GM08714 (cell line): ENCODE data around the gene ALKBH2.

Experiments used
- H3K4me3 ChIP-seq: fragments of 200-500 bp; sonication (Bioruptor generic); 2 replicates; pipeline ENCODE4 v1.5.1; 2014; ENCODE audit warnings: mild to moderate bottlenecking, low read length, inconsistent platforms
- ZNF274 ChIP-seq: IDR thresholded peaks from 2 replicates; pipeline ENCODE4 v1.6.1; 2012; ENCODE audit warnings: mild to moderate bottlenecking, low read depth, low read length

ALKBH2 gene

GRCh38 chr12:109093022-109093918, at the start of gene ALKBH2:
ALKBH2 (minus strand) TSS chr12:109093472; CDS start chr12:109092786, 686 bp downstream.
- TF ChIP-seq ZNF274: no peak
- H3K4me3 ChIP-seq: peak within 1 kb of the TSS; percentile 67

- no peak for TF ChIP-seq ZNF274
- no peak overlapping the region for H3K4me3 ChIP-seq
These were observed 47.3 kb upstream of the ALKBH2 start for GRCh38 chr12:109140560-109140959.

GRCh38 chr12:109139791-109140190, 46.5 kb upstream of the ALKBH2 start:
- no peak overlapping the region for H3K4me3 ChIP-seq
- TF ChIP-seq ZNF274: no peak

DNA sequence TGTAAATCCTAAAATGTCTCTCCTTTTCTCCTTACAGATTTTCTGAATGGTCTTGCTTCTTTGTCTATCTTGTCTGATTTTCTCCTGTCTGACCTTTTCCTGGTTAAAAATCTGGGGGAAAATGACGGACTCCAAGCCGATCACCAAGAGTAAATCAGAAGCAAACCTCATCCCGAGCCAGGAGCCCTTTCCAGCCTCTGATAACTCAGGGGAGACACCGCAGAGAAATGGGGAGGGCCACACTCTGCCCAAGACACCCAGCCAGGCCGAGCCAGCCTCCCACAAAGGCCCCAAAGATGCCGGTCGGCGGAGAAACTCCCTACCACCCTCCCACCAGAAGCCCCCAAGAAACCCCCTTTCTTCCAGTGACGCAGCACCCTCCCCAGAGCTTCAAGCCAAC, 46.1 kb upstream of the ALKBH2 start:
- no peak for TF ChIP-seq ZNF274
- no peak overlapping the region for H3K4me3 ChIP-seq

DNA sequence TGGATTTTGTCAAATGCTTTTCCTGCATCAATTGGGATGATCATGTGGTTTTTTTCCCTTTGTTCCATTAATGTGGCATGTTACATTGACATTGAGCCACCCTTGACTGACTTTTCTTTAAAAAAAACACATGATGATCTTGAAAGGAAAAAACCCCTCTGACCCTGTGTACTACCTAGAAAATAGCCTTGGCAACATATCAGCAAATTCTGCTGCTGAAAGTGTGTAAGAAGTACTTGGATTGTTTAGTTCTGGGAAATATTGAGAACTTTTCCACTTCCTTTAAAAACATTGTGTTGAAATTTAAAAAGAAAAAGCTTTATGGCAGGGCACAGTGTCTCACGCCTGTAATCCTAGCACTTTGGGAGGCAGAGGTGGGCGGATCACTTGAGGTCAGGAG, 43.8 kb upstream of the ALKBH2 start:
- H3K4me3 ChIP-seq: no peak overlapping the region
- TF ChIP-seq ZNF274: no peak

- TF ChIP-seq ZNF274: no peak
These were observed 41.1 kb upstream of the ALKBH2 start for GRCh38 chr12:109134186-109134917.

GRCh38 chr12:109131154-109132050, 38.1 kb upstream of the ALKBH2 start:
- H3K4me3 ChIP-seq: no peak overlapping the region
- TF ChIP-seq ZNF274: no peak

More at GRCh38 chr12:109134186-109134917, 41.1 kb upstream of the ALKBH2 start:
- H3K4me3 ChIP-seq: no peak overlapping the region

- no peak for TF ChIP-seq ZNF274
- H3K4me3 ChIP-seq: no peak overlapping the region
These were observed 37.3 kb upstream of the ALKBH2 start for GRCh38 chr12:109130297-109131153.

DNA sequence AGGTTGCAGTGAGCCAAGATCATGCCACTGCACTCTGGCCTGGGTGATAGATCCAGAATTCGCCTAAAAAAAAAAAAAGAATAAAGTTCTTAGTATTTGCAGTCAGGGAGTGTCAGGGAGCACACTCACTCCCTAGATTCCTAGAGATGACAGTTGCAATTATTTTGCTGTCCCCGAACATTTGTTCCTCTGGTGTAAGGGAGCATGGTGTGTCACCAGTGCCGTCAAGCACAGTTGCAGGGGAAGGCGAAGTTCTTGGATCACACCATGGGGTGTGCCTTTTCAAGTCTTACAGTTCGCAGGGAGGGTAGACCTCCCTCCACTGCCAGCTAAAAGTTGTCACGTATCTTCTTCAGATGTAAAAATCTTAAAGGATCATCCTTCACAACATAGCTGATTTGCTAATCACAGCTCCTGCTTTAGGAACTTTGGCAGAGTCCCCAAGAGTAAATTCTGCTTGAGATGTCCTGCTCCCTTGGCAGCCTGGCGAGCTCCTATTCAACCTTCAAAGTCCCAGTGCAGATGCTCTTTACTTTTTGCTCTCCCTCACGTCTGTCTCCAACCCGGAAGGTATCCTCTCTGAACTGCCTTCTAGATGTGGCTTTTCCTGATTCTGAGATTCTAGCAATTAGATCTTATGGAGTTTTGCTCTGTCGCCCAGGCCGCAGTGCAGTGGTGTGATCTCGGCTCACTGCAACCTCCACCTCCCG, 34.4 kb upstream of the ALKBH2 start:
- no peak overlapping the region for H3K4me3 ChIP-seq
- no peak for TF ChIP-seq ZNF274

GRCh38 chr12:109126784-109127183, 33.5 kb upstream of the ALKBH2 start:
- no peak for TF ChIP-seq ZNF274
- no peak overlapping the region for H3K4me3 ChIP-seq

DNA sequence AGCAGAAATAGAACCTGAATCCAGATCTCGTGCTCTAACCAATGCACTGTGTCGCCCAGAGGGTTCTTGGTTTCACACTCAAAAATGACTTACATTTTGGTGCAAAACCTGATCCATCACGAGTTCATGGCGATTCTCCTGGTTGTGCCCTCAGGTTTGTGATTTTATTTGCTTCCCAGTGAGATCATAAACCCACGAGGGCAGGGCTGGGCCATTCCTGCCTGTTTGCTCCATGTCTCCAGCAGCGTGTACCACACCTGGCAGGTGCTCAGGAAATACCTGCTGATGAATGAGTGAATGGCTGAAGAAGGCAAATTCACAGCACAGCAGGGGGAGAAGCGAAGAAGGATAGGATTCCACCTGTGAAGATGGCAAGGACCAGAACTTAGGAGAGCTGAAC, 32.5 kb upstream of the ALKBH2 start:
- H3K4me3 ChIP-seq: no peak overlapping the region
- no peak for TF ChIP-seq ZNF274

DNA sequence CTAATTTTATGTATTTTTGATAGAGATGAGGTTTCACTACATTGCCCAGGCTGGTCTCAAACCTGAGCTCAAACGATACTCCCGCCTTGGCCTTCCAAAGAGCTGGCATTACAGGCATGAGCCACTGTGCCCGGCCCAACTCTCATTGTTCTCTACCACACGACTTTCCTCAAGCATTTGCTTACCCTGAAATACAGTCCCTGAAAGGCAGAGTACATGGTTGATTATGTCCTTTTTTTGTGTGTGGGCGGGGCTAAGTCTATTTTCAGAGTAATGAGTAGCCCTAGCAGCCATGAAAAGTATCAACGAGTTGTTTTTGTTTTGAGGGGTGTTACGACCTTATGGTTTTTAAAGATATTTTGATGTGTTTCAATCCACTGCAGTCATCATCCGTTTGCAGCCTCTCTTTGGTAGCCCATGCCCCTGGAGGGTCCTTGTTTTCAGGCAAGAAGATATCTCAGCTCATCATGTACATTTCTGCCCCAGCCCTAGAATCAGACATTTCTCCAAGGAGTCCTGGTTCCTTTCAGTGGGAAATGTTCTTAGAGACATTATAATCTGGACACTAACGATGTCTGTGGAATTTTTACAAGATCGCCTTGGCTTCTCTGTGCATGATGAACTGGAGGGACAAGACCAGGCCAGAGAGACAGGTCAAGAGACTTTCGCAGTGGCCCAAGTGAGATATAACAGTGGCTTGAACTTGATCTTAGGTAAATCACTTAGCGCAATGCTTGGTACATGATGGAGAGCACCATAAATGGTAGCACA, 31.8 kb upstream of the ALKBH2 start:
- TF ChIP-seq ZNF274: no peak
- no peak overlapping the region for H3K4me3 ChIP-seq
